ENCODE data around the gene TRIP12.
A peak's percentile ranks its signal among the peaks of the same experiment; 100 is the strongest.
"Not testable (repeated sequence)": the region's sequence is repeated elsewhere in the genome, so short reads cannot be mapped to it uniquely, and the experiment has no call there.

Gene TRIP12

GRCh38 chr2:229818230-229818629, 103.6 kb downstream of the TRIP12 start:
- no peak for FAIRE-seq

- no peak for FAIRE-seq
Observed at GRCh38 chr2:229815858-229816257, 106.0 kb downstream of the TRIP12 start.

GRCh38 chr2:229815342-229815741, 106.5 kb downstream of the TRIP12 start:
- no peak for FAIRE-seq

GRCh38 chr2:229810786-229811185, 111.0 kb downstream of the TRIP12 start:
- FAIRE-seq: no peak

GRCh38 chr2:229805559-229805958, 116.2 kb downstream of the TRIP12 start:
- no peak for FAIRE-seq

GRCh38 chr2:229802785-229803184, 119.0 kb downstream of the TRIP12 start:
- FAIRE-seq: no peak

- FAIRE-seq: no peak
Observed at GRCh38 chr2:229800997-229801754, 120.6 kb downstream of the TRIP12 start.

- FAIRE-seq: no peak
Observed at GRCh38 chr2:229798446-229799155, 123.2 kb downstream of the TRIP12 start.

- no peak for FAIRE-seq
Observed at GRCh38 chr2:229795058-229795457, 126.8 kb downstream of the TRIP12 start.

- FAIRE-seq: no peak
Observed at GRCh38 chr2:229794636-229795035, 127.2 kb downstream of the TRIP12 start.

- FAIRE-seq: not testable (repeated sequence)
Observed at GRCh38 chr2:229786289-229786688, 135.5 kb downstream of the TRIP12 start.

- FAIRE-seq: no peak
Observed at GRCh38 chr2:229784791-229785190, 137.0 kb downstream of the TRIP12 start.

GRCh38 chr2:229783108-229783721, 138.6 kb downstream of the TRIP12 start:
- FAIRE-seq: no peak

- FAIRE-seq: peak; percentile 89
Observed at GRCh38 chr2:229780856-229781773, 140.7 kb downstream of the TRIP12 start.

- no peak for FAIRE-seq
Observed at GRCh38 chr2:229779650-229780049, 142.2 kb downstream of the TRIP12 start.

GRCh38 chr2:229777716-229778115, 144.1 kb downstream of the TRIP12 start:
- no peak for FAIRE-seq

- no peak for FAIRE-seq
Observed at GRCh38 chr2:229775614-229776313, 146.0 kb downstream of the TRIP12 start.

GRCh38 chr2:229774237-229774636, 147.6 kb downstream of the TRIP12 start:
- FAIRE-seq: no peak

GRCh38 chr2:229768235-229768634, 153.6 kb downstream of the TRIP12 start:
- FAIRE-seq: no peak

- no peak for FAIRE-seq
Observed at GRCh38 chr2:229765721-229766120, 156.1 kb downstream of the TRIP12 start.

- FAIRE-seq: no peak
Observed at GRCh38 chr2:229761663-229762062, 160.1 kb downstream of the TRIP12 start.

GRCh38 chr2:229757462-229757861, 164.3 kb downstream of the TRIP12 start:
- not testable (repeated sequence) for FAIRE-seq
